Activated naive CD4-positive, alpha-beta T cell treated with anti-CD3 and anti-CD28 coated beads for 36 hours (primary cell): Measurements from ENCODE around the gene MGLL. TPM values are rescaled to one million over a fixed set of nuclear protein-coding genes. Genes with fewer than 3 reads are reported as not detected.

Experiments used
- CTCF ChIA-PET: fragments of 350-600 bp; sonication (Branson Sonifier 250); formaldehyde crosslinking; loops from one replicate; lab custom pipeline; 2021; ENCODE audit warnings: antibody characterized with exemption; lab: Charles Lee
- DNase-seq: peaks from one replicate; pipeline ENCODE4 v3.0.0-alpha.2; 2020
- H3K27ac Mint-ChIP-seq: one replicate; pipeline ENCODE4 v1.8.0; 2021; ENCODE audit warnings: mild to moderate bottlenecking, mixed read lengths
- H3K27me3 Mint-ChIP-seq: one replicate; pipeline ENCODE4 v1.8.0; 2021; ENCODE audit warnings: low read depth, mixed read lengths
- H3K36me3 Mint-ChIP-seq: one replicate; pipeline ENCODE4 v1.8.0; 2021; ENCODE audit warnings: low read depth, mixed read lengths
- H3K4me1 Mint-ChIP-seq: one replicate; pipeline ENCODE4 v1.8.0; 2021; ENCODE audit warnings: low read depth, mixed read lengths
- H3K4me3 Mint-ChIP-seq: one replicate; pipeline ENCODE4 v1.8.0; 2021; ENCODE audit warnings: mild to moderate bottlenecking, moderate library complexity, mixed read lengths
- H3K9me3 Mint-ChIP-seq: one replicate; pipeline ENCODE4 v1.8.0; 2021; ENCODE audit warnings: mixed read lengths
- intact Hi-C: fragments of 100-400 bp; cut with micrococcal nuclease; formaldehyde crosslinking; loops from one replicate; pipeline ENCODE4 v1.15.1; 2023
- total RNA-seq, 2 experiments: library from RNA; stranded (reverse); gene quantifications; one replicate each; pipeline ENCODE4 v1.2.3, GENCODE V29; 2021

Gene MGLL
- total RNA-seq, 2 experiments from 2014 or later: 0.14 to 0.25 TPM

- intact Hi-C loops: no loop called here
- CTCF ChIA-PET: no interaction called here
- no peak overlapping the region for H3K27ac Mint-ChIP-seq
Measured at GRCh38 chr3:127645371-127646015, 176.8 kb downstream of the MGLL start.

GRCh38 chr3:127644641-127645370 is 177.5 kb downstream of the MGLL start:
- H3K27ac Mint-ChIP-seq: no peak overlapping the region
- CTCF ChIA-PET: no interaction called here
- no peaks in the 10 kb centered on the region for H3K36me3 Mint-ChIP-seq
- intact Hi-C loops: no loop called here
- H3K4me1 Mint-ChIP-seq: no peaks in the 10 kb centered on the region
- H3K9me3 Mint-ChIP-seq: no peaks in the 10 kb centered on the region
- no peaks in the 10 kb centered on the region for H3K27me3 Mint-ChIP-seq
- no peak overlapping the region for H3K4me3 Mint-ChIP-seq
- no peak for DNase-seq

More at GRCh38 chr3:127645371-127646015, 176.8 kb downstream of the MGLL start:
- Mint-ChIP-seq H3K9me3 (no peaks in the 10 kb centered on the region), H3K27me3 (no peaks in the 10 kb centered on the region), H3K36me3 (no peaks in the 10 kb centered on the region), H3K4me3 (no peak overlapping the region), H3K4me1 (no peaks in the 10 kb centered on the region)
- no peak for DNase-seq

- no peaks in the 10 kb centered on the region for H3K9me3 Mint-ChIP-seq
- no peak overlapping the region for H3K4me3 Mint-ChIP-seq
- CTCF ChIA-PET: interaction anchor here (1.5 kb wide), 1 partner anchor 10 kb away, joined by 4 read pairs; no protein-coding TSS in a partner anchor
- H3K27me3 Mint-ChIP-seq: no peaks in the 10 kb centered on the region
- H3K27ac Mint-ChIP-seq: no peak overlapping the region
- intact Hi-C loops: no loop called here
- DNase-seq: no peak
- no peaks in the 10 kb centered on the region for H3K36me3 Mint-ChIP-seq
- peaks cover 5% of the 10 kb centered on the region for H3K4me1 Mint-ChIP-seq
Measured at GRCh38 chr3:127640042-127640355, 182.3 kb downstream of the MGLL start.

GRCh38 chr3:127639173-127640041 is 182.9 kb downstream of the MGLL start:
- DNase-seq: no peak

More at GRCh38 chr3:127639173-127640041, 182.9 kb downstream of the MGLL start:
- H3K27ac Mint-ChIP-seq: no peak overlapping the region
- H3K9me3 Mint-ChIP-seq: no peaks in the 10 kb centered on the region
- CTCF ChIA-PET: interaction anchor here (1.5 kb wide), 1 partner anchor 11 kb away, joined by 4 read pairs; no protein-coding TSS in a partner anchor
- H3K27me3 Mint-ChIP-seq: no peaks in the 10 kb centered on the region
- H3K4me3 Mint-ChIP-seq: no peak overlapping the region
- intact Hi-C loops: no loop called here
- H3K36me3 Mint-ChIP-seq: no peaks in the 10 kb centered on the region
- peaks cover 5% of the 10 kb centered on the region for H3K4me1 Mint-ChIP-seq

Other genes with a start within 250 kb of the MGLL start
- 10 to 100 TPM; 15.1 to 15.9 TPM for gene TPRA1, start 231.8 kb downstream of the MGLL start, total RNA-seq
- 100 to 1,000 TPM; 250 to 259 TPM for gene MCM2, start 224.1 kb downstream of the MGLL start, total RNA-seq
- gene PODXL2, start 193.3 kb downstream of the MGLL start, total RNA-seq: 1 to 10 TPM in 1 of 2 experiments, under 1 TPM in 1; 0.98 to 1.1 TPM
- gene ABTB1, start 149.6 kb downstream of the MGLL start, total RNA-seq: 10 to 100 TPM; 10.6 to 13.5 TPM
- gene KBTBD12, start 92.7 kb upstream of the MGLL start, total RNA-seq: not detected
- 100 to 1,000 TPM; 115 to 119 TPM for gene SEC61A1, start 229.9 kb upstream of the MGLL start, total RNA-seq